Neural progenitor cell (in vitro differentiated cells): Measurements from ENCODE around the gene DNAI7. TPM values are rescaled to one million over a fixed set of nuclear protein-coding genes. Genes with fewer than 3 reads are reported as not detected.

Source experiments
- DNase-seq: peaks from one replicate; pipeline ENCODE4 v3.0.0-alpha.2; 2016; ENCODE audit warnings: low spot score
- H2AFZ ChIP-seq: fragments of 200-600 bp; sonication (generic); replicated peaks from 2 replicates; pipeline ENCODE4 v1.6.1; 2016; ENCODE audit warnings: antibody characterized with exemption
- H3F3A ChIP-seq: fragments of 200-600 bp; sonication (generic); 2 replicates; pipeline ENCODE4 v1.6.1; 2016; ENCODE audit warnings: antibody characterized with exemption, low read depth
- H3K27ac ChIP-seq: fragments of 200-600 bp; sonication (generic); 2 replicates; pipeline ENCODE4 v1.5.1; 2016; ENCODE audit warnings: mild to moderate bottlenecking
- H3K27me3 ChIP-seq: fragments of 200-600 bp; sonication (generic); 2 replicates; pipeline ENCODE4 v1.6.1; 2016; ENCODE audit warnings: mild to moderate bottlenecking, moderate library complexity
- H3K36me3 ChIP-seq: fragments of 200-600 bp; sonication (generic); 2 replicates; pipeline ENCODE4 v1.5.1; 2016
- H3K4me1 ChIP-seq: fragments of 200-600 bp; sonication (generic); 2 replicates; pipeline ENCODE4 v1.6.1; 2016; ENCODE audit warnings: mixed run types
- H3K4me2 ChIP-seq: fragments of 200-600 bp; sonication (generic); 2 replicates; pipeline ENCODE4 v1.6.1; 2016
- H3K4me3 ChIP-seq: fragments of 200-600 bp; sonication (generic); 2 replicates; pipeline ENCODE4 v1.5.1; 2016
- H3K79me2 ChIP-seq: fragments of 200-600 bp; sonication (generic); 2 replicates; pipeline ENCODE4 v1.6.1; 2016; ENCODE audit warnings: low read depth
- H3K9ac ChIP-seq: fragments of 200-600 bp; sonication (generic); 2 replicates; pipeline ENCODE4 v1.6.1; 2016
- H3K9me3 ChIP-seq: fragments of 200-600 bp; sonication (generic); 2 replicates; pipeline ENCODE4 v1.5.1; 2016; ENCODE audit warnings: low read depth
- H4K20me1 ChIP-seq: fragments of 200-600 bp; sonication (generic); 2 replicates; pipeline ENCODE4 v1.6.1; 2016; ENCODE audit warnings: low read depth
- H3K27ac Mint-ChIP-seq: 3 replicates; pipeline ENCODE4 v1.8.0; 2021; ENCODE audit warnings: mixed read lengths
- H3K27me3 Mint-ChIP-seq: 2 replicates; pipeline ENCODE4 v1.8.0; 2022; ENCODE audit warnings: low read depth, mild to moderate bottlenecking, inconsistent platforms, moderate library complexity, mixed read lengths; ENCODE audit not compliant: insufficient read depth
- H3K36me3 Mint-ChIP-seq: 3 replicates; pipeline ENCODE4 v1.8.0; 2021; ENCODE audit warnings: mixed read lengths
- H3K4me1 Mint-ChIP-seq: 3 replicates; pipeline ENCODE4 v1.8.0; 2021; ENCODE audit warnings: mixed read lengths
- H3K4me3 Mint-ChIP-seq: 3 replicates; pipeline ENCODE4 v1.8.0; 2021; ENCODE audit warnings: mild to moderate bottlenecking, moderate library complexity, mixed read lengths
- H3K9me3 Mint-ChIP-seq: 3 replicates; pipeline ENCODE4 v1.8.0; 2020; ENCODE audit warnings: mixed read lengths
- CTCF ChIP-seq: fragments of 200-600 bp; sonication (generic); IDR thresholded peaks from 2 replicates; pipeline ENCODE4 v1.5.1; 2017; ENCODE audit warnings: antibody characterized with exemption, mild to moderate bottlenecking
- EZH2 ChIP-seq: fragments of 200-600 bp; sonication (generic); IDR thresholded peaks from 2 replicates; pipeline ENCODE4 v1.6.1; 2017; ENCODE audit warnings: antibody characterized with exemption, mild to moderate bottlenecking, moderate library complexity
- EZH2phosphoT487 ChIP-seq: fragments of 200-600 bp; sonication (generic); IDR thresholded peaks from 2 replicates; pipeline ENCODE4 v1.6.1; 2017; ENCODE audit warnings: antibody characterized with exemption
- total RNA-seq: library from RNA; depleted of rRNA; stranded (reverse); fragments of >200 nt; gene quantifications from 2 replicates; pipeline ENCODE4 v1.2.3, GENCODE V29; 2015; ENCODE audit warnings: low replicate concordance

The DNAI7 gene
- total RNA-seq, 1 donor from 2014 or later, result 1.1 TPM

DNA sequence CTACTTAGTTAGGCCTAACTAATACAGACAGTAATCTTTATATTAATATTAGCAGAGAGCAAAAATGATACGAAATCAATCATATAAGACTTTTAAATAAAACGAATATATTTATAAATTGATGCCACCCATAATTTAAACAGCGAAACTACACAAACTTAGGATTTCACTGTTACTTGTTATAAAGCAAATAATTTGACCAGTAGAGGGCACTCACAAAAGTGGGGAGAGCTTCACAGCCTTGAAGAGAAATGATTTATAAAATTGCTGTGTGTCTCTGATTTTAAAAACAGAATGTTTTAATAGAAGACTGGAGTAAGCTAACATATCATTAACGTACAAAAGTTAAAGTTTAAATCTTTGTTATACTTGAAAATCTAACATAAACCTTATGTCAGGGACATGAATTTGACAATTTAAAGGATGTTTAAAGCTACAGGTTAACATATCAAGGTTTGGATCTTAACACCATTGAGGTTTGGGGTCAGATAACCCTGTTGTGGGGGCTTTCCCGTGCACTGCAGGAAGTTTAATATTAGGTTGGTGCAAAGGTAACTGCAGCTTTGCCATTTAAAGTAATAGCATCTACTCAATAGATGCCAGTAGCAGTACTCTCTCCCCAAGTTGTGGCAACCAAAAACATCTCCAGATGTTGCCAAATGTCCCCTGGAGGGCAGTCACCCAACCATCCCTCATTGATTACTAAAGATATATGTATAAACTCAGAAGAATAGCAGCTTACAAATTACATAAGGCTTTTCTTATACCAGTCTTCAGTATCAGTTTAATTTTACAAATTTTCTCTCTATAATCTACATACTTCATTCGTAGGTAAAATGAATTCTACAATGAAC lies 46.4 kb upstream of the DNAI7 start:
- Mint-ChIP-seq H3K4me1 (no peaks in the 10 kb centered on the region), H3K27ac (no peak overlapping the region), H3K9me3 (no peaks in the 10 kb centered on the region), H3K4me3 (no peak overlapping the region), H3K36me3 (peaks cover 22% of the 10 kb centered on the region), H3K27me3 (no peaks in the 10 kb centered on the region)
- peaks cover 3% of the 10 kb centered on the region for H3F3A ChIP-seq
- H4K20me1 ChIP-seq, result peaks cover 46% of the 10 kb centered on the region
- peaks cover 2% of the 10 kb centered on the region for H3K4me1 ChIP-seq
- no peak overlapping the region for H3K4me2 ChIP-seq
- H3K79me2 ChIP-seq, result peaks cover 76% of the 10 kb centered on the region
- H3K4me3 ChIP-seq, result no peak overlapping the region
- H3K36me3 ChIP-seq, result peaks cover 13% of the 10 kb centered on the region
- H3K27me3 ChIP-seq, result no peaks in the 10 kb centered on the region
- no peak for TF ChIP-seq EZH2
- peak; percentile 73 for TF ChIP-seq CTCF
- TF ChIP-seq EZH2phosphoT487, result no peak
- H3K9me3 ChIP-seq, result no peaks in the 10 kb centered on the region
- H3K27ac ChIP-seq, result no peak overlapping the region
- no peak overlapping the region for H2AFZ ChIP-seq
- peak; percentile 51 for DNase-seq
- H3K9ac ChIP-seq, result no peak overlapping the region

- no peaks in the 10 kb centered on the region for H3K4me1 Mint-ChIP-seq
- peaks cover 3% of the 10 kb centered on the region for H3K4me1 ChIP-seq
- H3K9me3 Mint-ChIP-seq, result no peaks in the 10 kb centered on the region
- H3K4me3 Mint-ChIP-seq, result no peak overlapping the region
- no peak overlapping the region for H3K9ac ChIP-seq
- H3K27ac ChIP-seq, result no peak overlapping the region
- H3F3A ChIP-seq, result peaks cover 3% of the 10 kb centered on the region
- no peaks in the 10 kb centered on the region for H3K27me3 Mint-ChIP-seq
- no peak overlapping the region for H3K27ac Mint-ChIP-seq
- no peak overlapping the region for H3K4me3 ChIP-seq
- H3K36me3 ChIP-seq, result peaks cover 5% of the 10 kb centered on the region
- peaks cover 69% of the 10 kb centered on the region for H3K79me2 ChIP-seq
- TF ChIP-seq CTCF (no peak), EZH2 (no peak), EZH2phosphoT487 (no peak)
- no peak for DNase-seq
- H4K20me1 ChIP-seq, result peaks cover 32% of the 10 kb centered on the region
- no peaks in the 10 kb centered on the region for H3K9me3 ChIP-seq
- H3K4me2 ChIP-seq, result no peak overlapping the region
- no peak overlapping the region for H2AFZ ChIP-seq
- peaks cover 15% of the 10 kb centered on the region for H3K36me3 Mint-ChIP-seq
- no peaks in the 10 kb centered on the region for H3K27me3 ChIP-seq
These were observed 41.7 kb upstream of the DNAI7 start for GRCh38 chr12:25236626-25237025.

DNA sequence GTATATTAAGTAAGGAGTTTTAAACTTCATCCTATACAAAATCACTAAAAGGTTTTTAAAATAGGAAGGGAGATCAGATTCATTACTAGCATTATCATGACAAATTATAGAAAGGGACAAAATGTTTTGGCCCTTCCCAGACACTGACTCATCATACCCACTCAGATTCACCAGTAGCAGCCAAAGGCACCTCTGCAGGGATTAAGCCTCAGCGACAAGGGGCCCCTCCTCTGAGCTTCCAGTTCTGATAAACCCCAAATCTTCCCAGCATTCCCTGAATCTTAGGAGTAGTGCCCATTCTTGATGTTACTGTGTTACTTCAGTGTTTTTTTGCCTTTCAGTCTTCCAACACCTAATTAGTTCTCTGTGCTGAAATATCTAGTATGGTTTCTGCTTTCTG lies 41.2 kb upstream of the DNAI7 start:
- no peak overlapping the region for H3K27ac ChIP-seq

More for the DNA sequence above, 41.2 kb upstream of the DNAI7 start:
- Histone ChIP-seq H4K20me1 (peaks cover 28% of the 10 kb centered on the region), H3K9ac (no peak overlapping the region), H3K4me2 (no peak overlapping the region), H3K9me3 (no peaks in the 10 kb centered on the region), H3K36me3 (peaks cover 5% of the 10 kb centered on the region), H3K27me3 (no peaks in the 10 kb centered on the region), H3K79me2 (peaks cover 70% of the 10 kb centered on the region), H3F3A (peaks cover 3% of the 10 kb centered on the region), H2AFZ (no peak overlapping the region), H3K4me1 (peaks cover 3% of the 10 kb centered on the region), H3K4me3 (no peak overlapping the region)
- TF ChIP-seq CTCF (no peak), EZH2 (no peak), EZH2phosphoT487 (no peak)
- H3K36me3 Mint-ChIP-seq, result peaks cover 17% of the 10 kb centered on the region
- no peaks in the 10 kb centered on the region for H3K9me3 Mint-ChIP-seq
- H3K27ac Mint-ChIP-seq, result no peak overlapping the region
- no peak overlapping the region for H3K4me3 Mint-ChIP-seq
- no peaks in the 10 kb centered on the region for H3K4me1 Mint-ChIP-seq
- H3K27me3 Mint-ChIP-seq, result no peaks in the 10 kb centered on the region
- no peak for DNase-seq
